Lower leg skin (tissue), 4 donors: ENCODE results near the gene EPG5. TPM values are rescaled to one million over a fixed set of nuclear protein-coding genes. Genes with fewer than 3 reads are reported as not detected.
"Not testable (repeated sequence)": the region's sequence is repeated elsewhere in the genome, so short reads cannot be mapped to it uniquely, and the experiment has no call there.

Experiments
- DNase-seq, 2 donors: peaks; one replicate each; pipeline ENCODE4 v3.0.0-alpha.2; 2019; ENCODE audit warnings: low spot score in 2 of 2
- H3K4me3 ChIP-seq: fragments of 200-600 bp; sonication (generic); 2 replicates; pipeline ENCODE4 v1.5.1; 2017; ENCODE audit warnings: mild to moderate bottlenecking, low read depth; ENCODE audit not compliant: poor library complexity, severe bottlenecking
- POLR2A ChIP-seq, 2 donors: fragments of 450-650 bp; IDR thresholded peaks; one replicate each; pipeline ENCODE4 v1.6.1; 2016 to 2017; ENCODE audit warnings: antibody characterized with exemption in 2 of 2, mild to moderate bottlenecking in 1 of 2, moderate library complexity in 1 of 2
- WGBS, 2 donors: methylation state at CpG; one replicate each; pipeline ENCODE4 v1.1.5; 2018; 5-methylcytosine and 5-hydroxymethylcytosine counted together
- intact Hi-C: fragments of 100-400 bp; cut with DNase I; formaldehyde crosslinking; loops from one replicate; pipeline ENCODE4 v1.15.0; 2023; ENCODE audit warnings: low total_unique reads
- total RNA-seq, 4 donors: library from RNA; depleted of rRNA; stranded (reverse); fragments of >200 nt; gene quantifications; one replicate each; pipeline ENCODE4 v1.1.0, GENCODE V29; 2016
- TF ChIP-seq, protein P1 (sequence below), 3 donors: fragments of 450-650 bp; IDR thresholded peaks; one replicate each; pipeline ENCODE4 v1.5.1; 2016; ENCODE audit warnings: antibody characterized with exemption in 3 of 3, mild to moderate bottlenecking in 3 of 3, moderate library complexity in 2 of 3

The EPG5 gene
- total RNA-seq, 4 donors from 2014 or later, result 22.5 to 44.0 (median 39.8) TPM

DNA sequence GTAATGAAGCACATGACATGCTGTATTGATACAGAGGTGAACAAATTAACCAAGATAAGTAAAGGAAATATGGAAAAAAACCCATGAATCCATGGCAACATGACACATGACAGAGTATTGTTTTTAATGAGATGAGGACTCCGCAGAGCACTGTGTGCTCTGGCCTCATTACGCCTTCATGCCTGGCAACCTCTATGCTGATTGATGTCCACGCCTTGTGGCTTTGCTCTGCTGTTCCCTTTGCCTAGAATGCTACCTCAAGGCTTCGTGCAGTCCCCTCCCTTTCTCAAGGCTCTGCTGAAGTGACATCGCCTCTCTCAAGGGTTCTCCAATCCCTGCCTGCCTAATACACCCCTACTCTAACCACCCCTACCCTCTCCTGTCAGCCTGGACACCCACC lies 133.3 kb downstream of the EPG5 start:
- no peak overlapping the region for H3K4me3 ChIP-seq
- TF ChIP-seq, protein P1, sequence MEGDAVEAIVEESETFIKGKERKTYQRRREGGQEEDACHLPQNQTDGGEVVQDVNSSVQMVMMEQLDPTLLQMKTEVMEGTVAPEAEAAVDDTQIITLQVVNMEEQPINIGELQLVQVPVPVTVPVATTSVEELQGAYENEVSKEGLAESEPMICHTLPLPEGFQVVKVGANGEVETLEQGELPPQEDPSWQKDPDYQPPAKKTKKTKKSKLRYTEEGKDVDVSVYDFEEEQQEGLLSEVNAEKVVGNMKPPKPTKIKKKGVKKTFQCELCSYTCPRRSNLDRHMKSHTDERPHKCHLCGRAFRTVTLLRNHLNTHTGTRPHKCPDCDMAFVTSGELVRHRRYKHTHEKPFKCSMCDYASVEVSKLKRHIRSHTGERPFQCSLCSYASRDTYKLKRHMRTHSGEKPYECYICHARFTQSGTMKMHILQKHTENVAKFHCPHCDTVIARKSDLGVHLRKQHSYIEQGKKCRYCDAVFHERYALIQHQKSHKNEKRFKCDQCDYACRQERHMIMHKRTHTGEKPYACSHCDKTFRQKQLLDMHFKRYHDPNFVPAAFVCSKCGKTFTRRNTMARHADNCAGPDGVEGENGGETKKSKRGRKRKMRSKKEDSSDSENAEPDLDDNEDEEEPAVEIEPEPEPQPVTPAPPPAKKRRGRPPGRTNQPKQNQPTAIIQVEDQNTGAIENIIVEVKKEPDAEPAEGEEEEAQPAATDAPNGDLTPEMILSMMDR (IDR thresholded peaks at IDR 0.05), result no peak
- TF ChIP-seq POLR2A (IDR thresholded peaks at IDR 0.05), result no peak
- intact Hi-C loops, result loop anchor here (10.0 kb wide), 1 partner anchor 159 kb away; no protein-coding TSS in a partner anchor
- DNase-seq, result no peak
- whole genome bisulfite sequencing, 2 donors, result 76 to 79% methylated on average over 5 of the region's 5 CpGs

DNA sequence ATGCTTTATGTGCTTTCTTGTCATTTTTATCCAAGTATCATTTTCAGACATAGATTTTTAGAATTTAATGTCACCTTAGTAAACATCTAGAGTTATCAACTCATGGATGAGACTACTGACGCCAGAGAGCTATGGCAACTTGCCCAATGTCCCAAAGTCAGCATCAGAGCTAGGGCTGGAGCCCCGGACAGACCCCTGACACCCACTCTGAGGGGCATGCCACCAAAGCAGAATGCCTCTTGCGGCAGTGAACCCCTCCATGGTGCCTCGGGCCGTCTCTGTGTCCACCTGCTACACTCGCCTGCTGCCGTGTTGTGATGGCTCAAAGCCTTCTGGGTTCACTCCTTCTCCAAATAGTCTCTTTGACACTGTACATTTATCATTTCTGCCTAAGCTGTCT lies 136.2 kb downstream of the EPG5 start:
- H3K4me3 ChIP-seq, result no peak overlapping the region
- TF ChIP-seq, protein P1 (IDR thresholded peaks at IDR 0.05), result no peak
- TF ChIP-seq POLR2A (IDR thresholded peaks at IDR 0.05), result no peak
- 76 to 81% methylated on average over 7 of the region's 7 CpGs for WGBS, 2 donors
- intact Hi-C loops, result loop anchor here (10.0 kb wide), 1 partner anchor 156 kb away; no protein-coding TSS in a partner anchor
- no peak for DNase-seq

DNA sequence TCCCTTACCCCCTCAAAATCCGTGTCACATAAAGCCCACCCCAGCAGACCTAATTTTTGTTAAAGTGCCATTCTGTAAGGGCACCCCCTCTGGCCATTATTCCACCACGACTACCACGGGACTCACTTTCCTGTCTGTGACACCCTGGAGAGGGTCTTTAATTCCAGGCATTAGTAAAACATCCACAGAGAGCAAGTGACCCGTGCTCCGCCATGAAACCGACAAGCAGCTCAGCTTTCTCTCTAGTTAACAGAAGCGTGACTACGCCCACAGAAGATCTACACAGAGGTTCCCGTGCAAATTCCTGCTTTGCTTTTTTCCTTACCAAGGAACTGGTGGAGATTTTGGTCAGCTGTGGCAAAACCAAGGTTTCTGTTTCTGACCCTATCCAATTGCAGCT lies 137.3 kb downstream of the EPG5 start:
- intact Hi-C loops, result loop anchor here (10.0 kb wide), 1 partner anchor 155 kb away; no protein-coding TSS in a partner anchor
- 74% methylated on average over 9 of the region's 9 CpGs for WGBS, 2 donors
- DNase-seq, result no peak
- no peak overlapping the region for H3K4me3 ChIP-seq
- TF ChIP-seq, protein P1 (IDR thresholded peaks at IDR 0.05), result no peak
- no peak for TF ChIP-seq POLR2A (IDR thresholded peaks at IDR 0.05)

DNA sequence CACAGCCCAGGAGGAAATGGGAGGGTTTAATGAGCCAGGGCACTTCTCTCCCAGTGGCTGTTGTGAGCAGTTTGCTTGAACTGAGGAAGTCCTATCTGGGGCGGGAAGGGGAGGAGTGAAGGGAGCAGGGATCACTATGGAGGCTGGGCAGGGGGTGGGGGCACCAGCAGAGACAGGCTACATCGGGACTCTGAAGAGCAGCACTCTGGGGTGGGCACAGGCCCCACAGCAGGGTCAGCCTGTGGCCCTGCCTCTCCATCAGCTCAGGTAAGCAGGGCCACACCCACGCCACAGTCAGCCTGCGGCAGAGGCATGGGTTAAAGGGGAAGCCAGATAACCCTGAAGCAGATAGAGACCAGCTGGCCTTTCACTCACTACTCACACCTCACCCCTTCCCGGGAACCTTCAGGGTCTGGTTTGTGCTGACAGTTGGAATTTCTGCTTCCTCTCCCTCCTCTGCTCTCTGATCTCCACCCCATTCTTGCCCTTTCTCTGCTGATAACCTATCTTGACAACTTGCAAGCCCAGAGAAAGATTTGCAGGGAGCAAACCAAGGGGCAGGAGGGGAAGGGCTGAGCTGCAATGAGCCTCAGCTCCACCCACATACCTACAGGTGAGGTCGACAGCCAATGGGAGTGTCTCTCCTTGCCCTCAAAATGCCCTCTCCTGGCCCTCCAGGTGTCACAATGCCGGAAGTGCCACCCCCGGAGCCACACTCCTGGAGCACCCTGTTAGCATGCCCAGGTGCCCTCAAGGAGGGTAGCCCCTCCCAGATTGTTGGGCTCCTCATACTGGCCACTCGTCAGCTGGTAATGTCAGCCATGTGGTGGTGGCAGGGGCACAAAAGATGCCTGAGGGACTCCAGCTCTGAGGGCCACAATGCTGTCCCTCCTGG lies 138.0 kb downstream of the EPG5 start:
- intact Hi-C loops, result no loop called here
- WGBS, 2 donors, result 62% methylated on average over 9 of the region's 9 CpGs
- no peak for DNase-seq
- no peak overlapping the region for H3K4me3 ChIP-seq
- no peak for TF ChIP-seq POLR2A (IDR thresholded peaks at IDR 0.05)
- TF ChIP-seq, protein P1 (IDR thresholded peaks at IDR 0.05), result no peak

DNA sequence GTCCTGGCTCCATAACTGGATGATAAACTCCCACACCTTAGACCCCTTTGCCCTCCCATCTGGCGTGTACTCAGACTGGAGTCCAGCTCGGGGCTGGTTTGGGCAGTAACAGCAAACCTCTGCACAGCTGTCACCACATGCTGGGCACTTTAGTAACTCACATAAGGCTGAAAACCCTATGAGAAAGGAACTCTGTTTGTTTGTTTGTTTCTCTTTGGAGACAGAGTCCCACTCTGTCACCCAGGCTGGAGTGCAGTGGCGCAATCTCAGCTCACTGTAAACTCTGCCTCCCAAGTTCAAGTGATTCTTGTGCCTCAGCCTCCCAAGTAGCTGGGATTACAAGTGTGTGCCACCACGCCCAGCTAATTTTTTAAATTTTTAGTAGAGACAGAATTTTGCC lies 140.4 kb downstream of the EPG5 start:
- DNase-seq, H3K4me3 ChIP-seq, intact Hi-C loops: not testable (repeated sequence)
- 87 to 95% methylated on average over 4 of the region's 4 CpGs for WGBS, 2 donors

DNA sequence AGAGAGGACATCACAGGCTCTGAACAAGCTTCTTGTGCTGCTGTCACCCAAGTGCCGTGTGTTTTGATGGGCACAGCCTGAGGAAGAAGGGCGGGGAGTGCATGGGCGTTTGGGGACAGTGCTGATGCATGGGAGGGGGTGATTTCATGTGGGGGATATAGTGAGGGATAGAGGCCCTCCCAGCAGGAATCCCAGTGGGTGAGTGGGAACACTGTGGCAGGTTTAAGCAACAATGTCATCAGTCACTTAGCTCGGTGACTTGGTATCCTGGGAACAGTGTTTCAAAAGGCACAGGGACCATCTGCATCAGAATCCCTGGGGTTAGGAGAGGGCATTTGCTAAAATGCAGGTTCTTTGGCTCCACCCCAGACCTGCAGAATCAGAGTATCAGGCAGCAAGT lies 141.0 kb downstream of the EPG5 start:
- intact Hi-C loops, result no loop called here
- WGBS, 2 donors, result 85% methylated on average over 4 of the region's 4 CpGs
- TF ChIP-seq, protein P1 (IDR thresholded peaks at IDR 0.05), result no peak
- TF ChIP-seq POLR2A (IDR thresholded peaks at IDR 0.05), result no peak
- no peak for DNase-seq
- H3K4me3 ChIP-seq, result no peak overlapping the region
